C4-2B (cell line): ENCODE data around the gene ITPR2.

Source experiments
- CTCF ChIP-seq: fragments of 450-650 bp; conservative IDR thresholded peaks from 2 replicates; pipeline ENCODE4 v1.5.1; 2017; ENCODE audit warnings: mild to moderate bottlenecking
- ZFX ChIP-seq: fragments of 450-650 bp; IDR thresholded peaks from 2 replicates; pipeline ENCODE4 v1.6.1; 2017

- no peak for TF ChIP-seq CTCF
- TF ChIP-seq ZFX, result no peak
Measured at GRCh38 chr12:26654623-26655022, 178.4 kb downstream of the ITPR2 start.
